K562 (cell line): ENCODE measurements around the gene RAB26. TPM values are rescaled to one million over a fixed set of nuclear protein-coding genes. Genes with fewer than 3 reads are reported as not detected.
A peak's percentile ranks its signal among the peaks of the same experiment; 100 is the strongest.

Experiments
- BDP1 ChIP-seq: IDR thresholded peaks from 3 replicates; pipeline ENCODE4 v1.6.1; 2011; ENCODE audit not compliant: insufficient read length, insufficient read depth
- BRF1 ChIP-seq: IDR thresholded peaks from 3 replicates; pipeline ENCODE4 v1.6.1; 2011; ENCODE audit warnings: borderline replicate concordance, mild to moderate bottlenecking; ENCODE audit not compliant: insufficient read length; ENCODE audit errors: extremely low read depth
- CAMTA2 ChIP-seq: fragments of 250-450 bp; sonication (Bioruptor Pico); conservative IDR thresholded peaks from 2 replicates; pipeline ENCODE4 v1.5.1; 2022
- CREB1 ChIP-seq, 2 experiments: sonication (generic) in 1 of 2; formaldehyde crosslinking in 1 of 2; IDR thresholded peaks; 2 replicates each; pipeline versions ENCODE4 v1.6.1 to v1.8.0; 2012 to 2022; ENCODE audit warnings: inconsistent platforms in 1 of 2, mild to moderate bottlenecking in 1 of 2, missing genetic modification reagents in 1 of 2, moderate library complexity in 1 of 2
- DDX20 ChIP-seq: fragments of 450-650 bp; IDR thresholded peaks from 2 replicates; pipeline ENCODE4 v1.6.1; 2016; ENCODE audit warnings: missing genetic modification characterization, low read depth, mild to moderate bottlenecking, missing compliant biosample characterization, moderate library complexity
- ELF1 ChIP-seq: fragments of 200-800 bp; sonication (Bioruptor generic); IDR thresholded peaks from 2 replicates; pipeline ENCODE4 v1.6.1; 2016; ENCODE audit warnings: missing genetic modification characterization, missing compliant biosample characterization
- ERF ChIP-seq: fragments of 450-650 bp; formaldehyde crosslinking; IDR thresholded peaks from 2 replicates; pipeline ENCODE4 v1.4.0; 2020; ENCODE audit warnings: mild to moderate bottlenecking, mixed read lengths
- FOXJ2 ChIP-seq: fragments of 200-800 bp; sonication (Bioruptor generic); IDR thresholded peaks from 2 replicates; pipeline ENCODE4 v1.6.1; 2016; ENCODE audit warnings: missing genetic modification characterization, missing compliant biosample characterization
- FOXK2 ChIP-seq, 2 experiments: fragments of 450-650 bp; IDR thresholded peaks in 1 of 2; conservative IDR thresholded peaks in 1 of 2; 2 replicates each; pipeline ENCODE4 v1.6.1; 2016; ENCODE audit warnings: low read depth in 2 of 2, mild to moderate bottlenecking in 1 of 2
- HDAC1 ChIP-seq, 2 experiments: fragments of 450-650 bp; IDR thresholded peaks; 2 replicates each; pipeline ENCODE4 v1.6.1; 2016 to 2017; ENCODE audit warnings: inconsistent platforms in 1 of 2, mild to moderate bottlenecking in 1 of 2, moderate library complexity in 1 of 2
- HNRNPH1 ChIP-seq: fragments of 200-400 bp; formaldehyde crosslinking; optimal IDR thresholded peaks from 2 replicates; pipeline ENCODE3; 2017; ENCODE audit warnings: low read depth, mild to moderate bottlenecking, low read length, moderate library complexity
- JUN ChIP-seq, 2 experiments: sonication (generic) in 1 of 2; formaldehyde crosslinking in 1 of 2; IDR thresholded peaks; 2 replicates each; pipeline versions ENCODE4 v1.6.1 to v1.8.0; 2012 to 2022; ENCODE audit warnings: borderline replicate concordance in 2 of 2, mild to moderate bottlenecking in 2 of 2, improper control_type of control experiment in 1 of 2, low read depth in 1 of 2, low read length in 1 of 2, missing genetic modification reagents in 1 of 2
- KAT2B ChIP-seq: IDR thresholded peaks from one replicate; pipeline ENCODE4 v1.6.1; 2012; ENCODE audit warnings: low read depth, mild to moderate bottlenecking, control low read depth, inconsistent platforms, low read length, moderate library complexity
- MYC ChIP-seq, 2 experiments: fragments of 250-450 bp in 1 of 2; sonication (Bioruptor Pico) in 1 of 2; IDR thresholded peaks; 2 replicates each; pipeline versions ENCODE4 v1.5.1 to v1.6.1; 2012 to 2021; ENCODE audit warnings: low read depth in 2 of 2, borderline replicate concordance in 1 of 2, improper control_type of control experiment in 1 of 2, low read length in 1 of 2, mild to moderate bottlenecking in 1 of 2, moderate library complexity in 1 of 2
- NCOA1 ChIP-seq: fragments of 450-650 bp; IDR thresholded peaks from 2 replicates; pipeline ENCODE4 v1.6.1; 2016; ENCODE audit warnings: low read depth
- OTX1 ChIP-seq: fragments of 450-650 bp; formaldehyde crosslinking; IDR thresholded peaks from 2 replicates; pipeline ENCODE4 v1.4.0; 2022; ENCODE audit warnings: mild to moderate bottlenecking
- SMAD1 ChIP-seq: fragments of 150-350 bp; IDR thresholded peaks from 2 replicates; pipeline ENCODE4 v1.6.1; 2014; ENCODE audit warnings: low read length, low read depth; ENCODE audit not compliant: partially characterized antibody
- ZBTB7A ChIP-seq: IDR thresholded peaks from 2 replicates; pipeline ENCODE4 v1.6.1; 2011; ENCODE audit warnings: low read depth, mild to moderate bottlenecking, low read length, moderate library complexity, borderline replicate concordance; ENCODE audit not compliant: control insufficient read depth
- ZNF586 ChIP-seq: fragments of 450-650 bp; formaldehyde crosslinking; conservative IDR thresholded peaks from 2 replicates; pipeline ENCODE4 v1.4.0; 2020; ENCODE audit warnings: mild to moderate bottlenecking, moderate library complexity
- polyA plus RNA-seq, 8 experiments: library from polyadenylated mRNA; depleted of rRNA in 4 of 8; stranded (reverse) in 5 of 8; unstranded in 3 of 8; fragments of >200 nt; fragmentation: Nextera tagmentation in 2 of 8; fragmentation: Illumina TruSeq in 1 of 8; extraction: Ambion mirVana in 2 of 8; extraction: Trizol in 1 of 8; gene quantifications; 2 replicates each; pipeline versions ENCODE4 v1.2.1 to v1.2.3, GENCODE V29; 2011 to 2014; ENCODE audit warnings: inconsistent platforms in 1 of 8, missing spikeins in 1 of 8
- total RNA-seq, 7 experiments: library from RNA; depleted of rRNA in 6 of 7; stranded (reverse); fragments of >200 nt in 6 of 7; fragmentation: Illumina TruSeq in 2 of 7; extraction: Trizol in 2 of 7; gene quantifications; 2 replicates each; pipeline versions ENCODE4 v1.2.1 to v1.2.3, GENCODE V29; 2011 to 2021; ENCODE audit warnings: low replicate concordance in 1 of 7
- TF ChIP-seq, protein P1 (sequence below): fragments of 450-650 bp; IDR thresholded peaks from 2 replicates; pipeline ENCODE4 v1.6.1; 2018; ENCODE audit not compliant: partially characterized antibody
- TF ChIP-seq, protein P2 (sequence below): sonication (generic); formaldehyde crosslinking; IDR thresholded peaks from 2 replicates; pipeline ENCODE4 v1.8.0; 2022; ENCODE audit warnings: mild to moderate bottlenecking, missing genetic modification reagents
- TF ChIP-seq, protein P3 (sequence below): sonication (generic); formaldehyde crosslinking; IDR thresholded peaks from 2 replicates; pipeline ENCODE4 v1.9.0; 2022; ENCODE audit warnings: mild to moderate bottlenecking, missing genetic modification reagents

The RAB26 gene
- total and polyA plus RNA-seq, 9 of the 15 experiments (the other 6 are each of a cell fraction or from before 2014, with no cell fraction given), result 0.25 to 6.1 (median 2.1) TPM

DNA sequence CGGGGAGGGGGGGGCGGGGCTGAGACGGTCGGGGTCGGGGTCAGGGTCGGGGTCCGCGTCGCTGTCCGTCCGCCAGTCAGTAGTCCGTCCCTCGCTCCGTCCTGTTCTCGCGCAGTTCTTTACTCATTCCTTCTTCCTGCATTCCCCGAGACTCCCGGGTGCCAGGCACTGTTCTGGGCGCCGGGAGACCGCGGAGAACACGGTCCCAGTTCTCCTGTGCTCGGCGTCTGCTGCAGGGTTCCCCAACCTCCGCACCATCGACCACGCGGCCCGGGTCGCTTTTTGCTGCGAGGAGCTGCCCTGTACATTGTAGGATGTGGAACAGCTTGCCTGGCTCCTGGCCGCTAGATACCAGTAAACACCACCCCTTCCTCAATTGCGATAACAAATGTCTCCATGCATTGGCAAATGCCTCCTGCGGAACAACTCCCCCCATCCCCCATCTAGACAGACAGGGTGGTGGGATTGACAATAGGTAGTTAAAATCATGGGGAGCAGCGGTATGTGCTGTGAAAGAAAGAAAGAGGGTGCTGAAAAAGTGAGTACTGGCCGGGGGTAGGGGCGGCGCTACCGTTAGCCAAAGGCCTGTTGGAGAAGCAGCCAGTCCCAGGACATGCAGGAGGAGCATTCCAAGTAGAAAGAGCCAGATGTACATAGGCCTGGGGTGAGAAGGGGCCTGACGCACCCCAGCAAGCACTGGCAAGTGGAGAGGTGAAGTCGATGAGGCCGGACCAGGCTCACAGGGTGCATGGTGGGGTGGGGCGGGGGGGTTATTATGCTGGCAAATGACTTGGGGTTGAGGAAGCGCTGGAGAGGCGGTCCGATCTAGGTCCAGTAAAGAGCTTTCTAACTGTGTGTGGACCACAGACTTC is 7.8 kb downstream of the RAB26 start (continued):
- no peak for TF ChIP-seq BRF1
- TF ChIP-seq, protein P1, sequence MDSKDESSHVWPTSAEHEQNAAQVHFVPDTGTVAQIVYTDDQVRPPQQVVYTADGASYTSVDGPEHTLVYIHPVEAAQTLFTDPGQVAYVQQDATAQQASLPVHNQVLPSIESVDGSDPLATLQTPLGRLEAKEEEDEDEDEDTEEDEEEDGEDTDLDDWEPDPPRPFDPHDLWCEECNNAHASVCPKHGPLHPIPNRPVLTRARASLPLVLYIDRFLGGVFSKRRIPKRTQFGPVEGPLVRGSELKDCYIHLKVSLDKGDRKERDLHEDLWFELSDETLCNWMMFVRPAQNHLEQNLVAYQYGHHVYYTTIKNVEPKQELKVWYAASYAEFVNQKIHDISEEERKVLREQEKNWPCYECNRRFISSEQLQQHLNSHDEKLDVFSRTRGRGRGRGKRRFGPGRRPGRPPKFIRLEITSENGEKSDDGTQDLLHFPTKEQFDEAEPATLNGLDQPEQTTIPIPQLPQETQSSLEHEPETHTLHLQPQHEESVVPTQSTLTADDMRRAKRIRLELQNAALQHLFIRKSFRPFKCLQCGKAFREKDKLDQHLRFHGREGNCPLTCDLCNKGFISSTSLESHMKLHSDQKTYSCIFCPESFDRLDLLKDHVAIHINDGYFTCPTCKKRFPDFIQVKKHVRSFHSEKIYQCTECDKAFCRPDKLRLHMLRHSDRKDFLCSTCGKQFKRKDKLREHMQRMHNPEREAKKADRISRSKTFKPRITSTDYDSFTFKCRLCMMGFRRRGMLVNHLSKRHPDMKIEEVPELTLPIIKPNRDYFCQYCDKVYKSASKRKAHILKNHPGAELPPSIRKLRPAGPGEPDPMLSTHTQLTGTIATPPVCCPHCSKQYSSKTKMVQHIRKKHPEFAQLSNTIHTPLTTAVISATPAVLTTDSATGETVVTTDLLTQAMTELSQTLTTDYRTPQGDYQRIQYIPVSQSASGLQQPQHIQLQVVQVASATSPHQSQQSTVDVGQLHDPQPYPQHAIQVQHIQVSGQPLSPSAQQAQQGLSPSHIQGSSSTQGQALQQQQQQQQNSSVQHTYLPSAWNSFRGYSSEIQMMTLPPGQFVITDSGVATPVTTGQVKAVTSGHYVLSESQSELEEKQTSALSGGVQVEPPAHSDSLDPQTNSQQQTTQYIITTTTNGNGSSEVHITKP, result peak; percentile 6
- peak in 1 of 2 experiments; percentile 55; a peak in 2 of 4 replicates for TF ChIP-seq HDAC1 (IDR thresholded peaks at IDR 0.05)
- no peak for TF ChIP-seq HNRNPH1
- no peak for TF ChIP-seq SMAD1
- TF ChIP-seq ERF (CRISPR knock-in tag), result no peak
- peak; percentile 50 for TF ChIP-seq ZBTB7A
- TF ChIP-seq CAMTA2 (CRISPR knock-in tag), result no peak
- no peak for TF ChIP-seq KAT2B
- TF ChIP-seq FOXK2 (conservative IDR thresholded peaks at IDR 0.05 in 1 of 2, IDR thresholded peaks at IDR 0.05 in 1 of 2; ENCODE audit: low read depth in 2 of 2), result 0 out of 4 replicates have a peak, but pooled peaks of 1 of the 2 experiments have one; percentile 31
- TF ChIP-seq DDX20 (tag), result no peak
- no peak for TF ChIP-seq OTX1 (CRISPR knock-in tag)
- TF ChIP-seq BDP1, result no peak
- TF ChIP-seq ZNF586 (CRISPR knock-in tag), result no peak
- no peak for TF ChIP-seq ELF1 (tag)
- TF ChIP-seq NCOA1, result no peak
- no peak for TF ChIP-seq JUN (IDR thresholded peaks at IDR 0.05; ENCODE audit: borderline replicate concordance, low read depth, low read length)
- TF ChIP-seq JUN (CRISPR knock-in tag; IDR thresholded peaks at IDR 0.05; ENCODE audit: borderline replicate concordance), result 0 out of 2 replicates have a peak, but pooled peaks have one; percentile 28
- TF ChIP-seq, protein P2, sequence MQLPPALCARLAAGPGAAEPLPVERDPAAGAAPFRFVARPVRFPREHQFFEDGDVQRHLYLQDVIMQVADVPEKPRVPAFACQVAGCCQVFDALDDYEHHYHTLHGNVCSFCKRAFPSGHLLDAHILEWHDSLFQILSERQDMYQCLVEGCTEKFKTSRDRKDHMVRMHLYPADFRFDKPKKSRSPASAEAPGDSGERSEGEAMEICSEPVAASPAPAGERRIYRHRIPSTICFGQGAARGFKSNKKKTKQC (CRISPR knock-in tag), result peak; percentile 20; the same call in 1 of the 2 replicates
- 0 out of 2 replicates have a peak, but pooled peaks have one; percentile 10 for TF ChIP-seq MYC (IDR thresholded peaks at IDR 0.05; ENCODE audit: low read depth, low read length)
- TF ChIP-seq MYC (CRISPR knock-in tag; IDR thresholded peaks at IDR 0.05; ENCODE audit: borderline replicate concordance, low read depth), result no peak
- TF ChIP-seq, protein P3, sequence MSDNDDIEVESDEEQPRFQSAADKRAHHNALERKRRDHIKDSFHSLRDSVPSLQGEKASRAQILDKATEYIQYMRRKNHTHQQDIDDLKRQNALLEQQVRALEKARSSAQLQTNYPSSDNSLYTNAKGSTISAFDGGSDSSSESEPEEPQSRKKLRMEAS (CRISPR knock-in tag), result 0 out of 2 replicates have a peak, but pooled peaks have one; percentile 15
- TF ChIP-seq FOXJ2, result no peak
- no peak for TF ChIP-seq CREB1 (IDR thresholded peaks at IDR 0.05)
- TF ChIP-seq CREB1 (CRISPR knock-in tag; IDR thresholded peaks at IDR 0.05), result peak; percentile 23; the same call in 1 of the 2 replicates
